PC-3 (cell line): ENCODE measurements around the gene PPM1L. TPM values are rescaled to one million over a fixed set of nuclear protein-coding genes. Genes with fewer than 3 reads are reported as not detected.

ENCODE experiments used
- ATAC-seq: fragments of 200-7000 bp; cut with Tn5 transposase; 2 replicates; pipeline ENCODE4 v1.9.1; 2020; ENCODE audit warnings: mild to moderate bottlenecking, moderate library complexity
- BruUV-seq: library from RNA; stranded (reverse); fragments of 400-500 nt; replicated peaks from 2 replicates; lab custom pipeline; 2021; lab: Mats Ljungman, UMichigan
- CTCF ChIA-PET: fragments of 300-600 bp; sonication (Branson Sonifier 250); formaldehyde crosslinking; loops from one replicate; lab custom pipeline; 2022; ENCODE audit warnings: antibody characterized with exemption; lab: Charles Lee
- POLR2A ChIA-PET: fragments of 300-600 bp; sonication (Branson Sonifier 250); formaldehyde crosslinking; loops from one replicate; lab custom pipeline; 2022; ENCODE audit warnings: antibody characterized with exemption; ENCODE audit not compliant: unreplicated experiment; lab: Charles Lee
- DNase-seq: peaks from one replicate; pipeline ENCODE4 v3.0.0-alpha.2; 2015
- H2AFZ ChIP-seq: fragments of 300-600 bp; sonication (generic); 2 replicates; pipeline ENCODE4 v1.6.0; 2016; ENCODE audit warnings: antibody characterized with exemption, low read length
- H3F3A ChIP-seq: fragments of 300-600 bp; sonication (generic); one replicate; pipeline ENCODE4 v1.6.0; 2017; ENCODE audit warnings: antibody characterized with exemption, low read length, control low read depth, mild to moderate bottlenecking; ENCODE audit not compliant: unreplicated experiment
- H3K27ac ChIP-seq: fragments of 300-600 bp; sonication (generic); 2 replicates; pipeline ENCODE4 v1.5.1; 2016; ENCODE audit warnings: mild to moderate bottlenecking, low read length
- H3K27me3 ChIP-seq: fragments of 300-600 bp; sonication (generic); 2 replicates; pipeline ENCODE4 v1.6.1; 2016; ENCODE audit warnings: low read length, mixed read lengths
- H3K36me3 ChIP-seq: fragments of 300-600 bp; sonication (generic); 2 replicates; pipeline ENCODE4 v1.6.1; 2016; ENCODE audit warnings: low read depth, mixed run types, low read length, mixed read lengths
- H3K4me1 ChIP-seq: fragments of 300-600 bp; sonication (generic); 2 replicates; pipeline ENCODE4 v1.5.1; 2016; ENCODE audit warnings: low read length; ENCODE audit not compliant: insufficient read depth
- H3K4me2 ChIP-seq: fragments of 300-600 bp; sonication (generic); 2 replicates; pipeline ENCODE4 v1.6.0; 2016; ENCODE audit warnings: low read length
- H3K4me3 ChIP-seq: fragments of 300-600 bp; sonication (generic); 2 replicates; pipeline ENCODE4 v1.5.1; 2016; ENCODE audit warnings: mild to moderate bottlenecking, low read length, mixed read lengths
- H3K79me2 ChIP-seq: fragments of 300-600 bp; sonication (generic); 2 replicates; pipeline ENCODE4 v1.6.1; 2017; ENCODE audit warnings: low read length, mixed read lengths
- H3K9ac ChIP-seq: fragments of 300-600 bp; sonication (generic); 2 replicates; pipeline ENCODE4 v1.6.0; 2016; ENCODE audit warnings: mild to moderate bottlenecking, low read length
- H3K9me2 ChIP-seq: fragments of 300-600 bp; sonication (generic); replicated peaks from 2 replicates; pipeline ENCODE4 v1.6.1; 2016; ENCODE audit warnings: mixed run types, low read length, mixed read lengths
- H3K9me3 ChIP-seq: fragments of 300-600 bp; sonication (generic); 2 replicates; pipeline ENCODE4 v1.6.1; 2016; ENCODE audit warnings: low read length, mixed read lengths
- H4K20me1 ChIP-seq: fragments of 300-600 bp; sonication (generic); 2 replicates; pipeline ENCODE4 v1.6.1; 2016; ENCODE audit warnings: low read length, mixed read lengths
- EZH2 ChIP-seq: fragments of 300-600 bp; sonication (generic); IDR thresholded peaks from one replicate; pipeline ENCODE4 v1.6.1; 2017; ENCODE audit warnings: antibody characterized with exemption, mild to moderate bottlenecking, low read length; ENCODE audit not compliant: unreplicated experiment
- EZH2phosphoT487 ChIP-seq: fragments of 300-600 bp; sonication (generic); IDR thresholded peaks from 2 replicates; pipeline ENCODE4 v1.6.1; 2018; ENCODE audit warnings: mild to moderate bottlenecking, antibody characterized with exemption, low read length, borderline replicate concordance
- intact Hi-C: fragments of 100-400 bp; cut with micrococcal nuclease; formaldehyde crosslinking; loops from 2 replicates; pipeline ENCODE4 v1.9.0; 2023
- total RNA-seq: library from RNA; depleted of rRNA; stranded (reverse); fragments of >200 nt; gene quantifications from 2 replicates; pipeline ENCODE4 v1.2.3, GENCODE V29; 2014
- TF ChIP-seq, protein P1 (sequence below): fragments of 300-600 bp; sonication (generic); conservative IDR thresholded peaks from 2 replicates; pipeline ENCODE4 v1.5.1; 2017; ENCODE audit warnings: antibody characterized with exemption, low read depth, mild to moderate bottlenecking, low read length

Gene PPM1L
- total RNA-seq, 1 experiment from 2014 or later, result 7.0 TPM

DNA sequence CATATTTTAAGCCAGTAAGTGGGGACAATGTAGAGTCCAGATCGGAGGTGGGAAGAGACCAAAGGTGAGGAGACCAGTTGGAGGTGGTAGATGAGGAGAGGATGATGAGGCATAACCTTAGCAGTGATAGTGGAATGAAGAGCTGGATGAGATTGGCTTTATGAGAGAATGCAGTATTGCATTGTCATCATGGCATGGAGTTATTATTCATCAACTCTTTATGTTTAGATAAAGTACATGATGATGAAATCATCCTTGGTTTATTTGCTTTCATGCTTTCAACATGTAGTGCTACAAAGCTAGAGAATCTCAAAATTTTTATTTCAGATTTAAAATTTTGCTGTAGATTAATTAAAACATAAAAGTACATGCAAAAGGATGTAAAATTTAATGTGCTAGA lies 64.0 kb downstream of the PPM1L start:
- Histone ChIP-seq H3K36me3 (no peaks in the 10 kb centered on the region), H3K27me3 (no peaks in the 10 kb centered on the region), H3K4me1 (no peaks in the 10 kb centered on the region), H3F3A (no peaks in the 10 kb centered on the region), H3K79me2 (no peaks in the 10 kb centered on the region), H2AFZ (no peak overlapping the region), H3K9ac (no peak overlapping the region), H3K4me2 (no peak overlapping the region), H4K20me1 (no peaks in the 10 kb centered on the region), H3K27ac (no peak overlapping the region), H3K9me3 (no peaks in the 10 kb centered on the region), H3K4me3 (no peak overlapping the region), H3K9me2 (no peaks in the 10 kb centered on the region)
- no peak for ATAC-seq
- intact Hi-C loops, result no loop called here
- ChIA-PET POLR2A (no interaction called here), CTCF (no interaction called here)
- no peak for DNase-seq
- TF ChIP-seq, protein P1, sequence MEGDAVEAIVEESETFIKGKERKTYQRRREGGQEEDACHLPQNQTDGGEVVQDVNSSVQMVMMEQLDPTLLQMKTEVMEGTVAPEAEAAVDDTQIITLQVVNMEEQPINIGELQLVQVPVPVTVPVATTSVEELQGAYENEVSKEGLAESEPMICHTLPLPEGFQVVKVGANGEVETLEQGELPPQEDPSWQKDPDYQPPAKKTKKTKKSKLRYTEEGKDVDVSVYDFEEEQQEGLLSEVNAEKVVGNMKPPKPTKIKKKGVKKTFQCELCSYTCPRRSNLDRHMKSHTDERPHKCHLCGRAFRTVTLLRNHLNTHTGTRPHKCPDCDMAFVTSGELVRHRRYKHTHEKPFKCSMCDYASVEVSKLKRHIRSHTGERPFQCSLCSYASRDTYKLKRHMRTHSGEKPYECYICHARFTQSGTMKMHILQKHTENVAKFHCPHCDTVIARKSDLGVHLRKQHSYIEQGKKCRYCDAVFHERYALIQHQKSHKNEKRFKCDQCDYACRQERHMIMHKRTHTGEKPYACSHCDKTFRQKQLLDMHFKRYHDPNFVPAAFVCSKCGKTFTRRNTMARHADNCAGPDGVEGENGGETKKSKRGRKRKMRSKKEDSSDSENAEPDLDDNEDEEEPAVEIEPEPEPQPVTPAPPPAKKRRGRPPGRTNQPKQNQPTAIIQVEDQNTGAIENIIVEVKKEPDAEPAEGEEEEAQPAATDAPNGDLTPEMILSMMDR, result no peak
- TF ChIP-seq EZH2phosphoT487 (no peak), EZH2 (no peak)
- no TSS peak for BruUV-seq

DNA sequence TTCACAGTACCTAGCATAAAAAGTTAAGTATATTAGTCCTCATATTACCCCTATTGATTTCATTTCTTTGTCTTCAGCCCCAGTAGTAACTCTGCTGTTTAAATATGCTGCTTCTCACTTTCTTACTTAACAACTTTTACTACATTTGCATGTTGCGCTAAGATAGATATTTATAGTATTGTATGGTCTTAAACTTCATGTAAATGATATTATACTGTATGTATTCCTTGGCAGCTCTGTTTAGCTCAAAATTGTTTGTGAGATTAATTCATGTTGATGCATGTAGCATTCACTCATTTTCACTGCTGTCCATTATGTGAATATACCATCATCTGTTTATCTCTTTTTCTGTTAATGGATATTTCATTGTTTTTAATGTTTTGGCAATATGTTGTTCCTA lies 64.4 kb downstream of the PPM1L start:
- CTCF ChIA-PET, result no interaction called here
- Histone ChIP-seq H3K27me3 (no peaks in the 10 kb centered on the region), H4K20me1 (no peaks in the 10 kb centered on the region), H3K9me2 (no peaks in the 10 kb centered on the region), H3K9ac (no peak overlapping the region), H3F3A (no peaks in the 10 kb centered on the region), H3K9me3 (no peaks in the 10 kb centered on the region), H3K27ac (no peak overlapping the region), H3K4me1 (no peaks in the 10 kb centered on the region), H3K36me3 (no peaks in the 10 kb centered on the region), H2AFZ (no peak overlapping the region), H3K79me2 (no peaks in the 10 kb centered on the region), H3K4me2 (no peak overlapping the region), H3K4me3 (no peak overlapping the region)
- BruUV-seq, result no TSS peak
- ATAC-seq (no peak), DNase-seq (no peak)
- POLR2A ChIA-PET, result no interaction called here
- TF ChIP-seq EZH2 (no peak), EZH2phosphoT487 (no peak)
- TF ChIP-seq, protein P1, result no peak
- intact Hi-C loops, result no loop called here

DNA sequence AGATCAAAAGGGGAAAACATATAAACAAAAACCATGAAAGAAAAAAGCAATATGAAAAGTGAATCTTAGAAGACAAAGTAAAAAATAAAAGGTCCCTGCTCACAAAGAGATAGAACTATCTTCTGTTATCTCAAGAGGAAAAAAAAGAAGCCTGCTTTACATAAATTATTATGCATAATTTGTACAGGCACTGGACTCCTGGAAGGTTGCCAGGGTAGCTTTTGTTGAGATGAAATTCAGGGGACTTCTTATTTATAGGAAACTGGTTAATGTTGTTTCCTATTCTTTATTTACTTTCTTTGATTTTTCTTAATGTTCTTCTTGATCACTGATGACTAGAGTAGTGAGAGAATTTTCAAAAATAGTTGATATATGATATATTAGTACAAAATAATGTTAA lies 66.9 kb downstream of the PPM1L start:
- H3K36me3 ChIP-seq, result no peaks in the 10 kb centered on the region
- H3K9me2 ChIP-seq, result no peaks in the 10 kb centered on the region
- no peak overlapping the region for H3K4me2 ChIP-seq
- no peak overlapping the region for H3K9ac ChIP-seq
- DNase-seq (no peak), ATAC-seq (no peak)
- no peak overlapping the region for H3K27ac ChIP-seq
- H4K20me1 ChIP-seq, result no peaks in the 10 kb centered on the region
- no TSS peak for BruUV-seq
- H2AFZ ChIP-seq, result no peak overlapping the region
- ChIA-PET CTCF (no interaction called here), POLR2A (no interaction called here)
- no peaks in the 10 kb centered on the region for H3K9me3 ChIP-seq
- H3K79me2 ChIP-seq, result no peaks in the 10 kb centered on the region
- H3K4me1 ChIP-seq, result no peaks in the 10 kb centered on the region
- no peaks in the 10 kb centered on the region for H3K27me3 ChIP-seq
- no peaks in the 10 kb centered on the region for H3F3A ChIP-seq
- intact Hi-C loops, result no loop called here
- no peak overlapping the region for H3K4me3 ChIP-seq
- no peak for TF ChIP-seq EZH2
- no peak for TF ChIP-seq EZH2phosphoT487
- TF ChIP-seq, protein P1, result no peak
